T-helper 22 cell (primary cell): ENCODE data around the gene PGM2.

Source experiments
- DNase-seq: peaks from one replicate; pipeline ENCODE4 v3.0.0-alpha.2; 2020; ENCODE audit warnings: low read depth

Gene PGM2

GRCh38 chr4:37902738-37903693 lies 76.5 kb downstream of the PGM2 start:
- no peak for DNase-seq

- no peak for DNase-seq
These were observed 77.4 kb downstream of the PGM2 start for GRCh38 chr4:37903901-37904300.

DNA sequence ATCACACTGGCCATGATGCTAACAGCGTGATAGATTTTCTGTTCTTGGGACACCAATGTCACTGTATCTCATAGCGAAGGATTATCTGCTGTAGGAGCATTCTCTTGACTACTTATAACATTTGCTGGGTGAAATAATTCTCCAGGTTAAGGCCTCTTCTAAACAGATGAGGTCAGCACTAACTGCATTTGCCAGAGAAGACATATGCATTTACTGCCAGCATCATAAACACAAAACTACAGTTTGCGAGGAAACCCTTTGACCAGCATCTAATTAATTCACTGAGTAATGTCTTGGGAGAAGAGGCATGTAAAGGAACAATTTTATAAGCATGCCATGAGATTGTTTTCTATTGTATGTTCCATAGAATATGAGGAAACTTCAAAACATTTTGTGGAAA lies 78.3 kb downstream of the PGM2 start:
- no peak for DNase-seq

DNA sequence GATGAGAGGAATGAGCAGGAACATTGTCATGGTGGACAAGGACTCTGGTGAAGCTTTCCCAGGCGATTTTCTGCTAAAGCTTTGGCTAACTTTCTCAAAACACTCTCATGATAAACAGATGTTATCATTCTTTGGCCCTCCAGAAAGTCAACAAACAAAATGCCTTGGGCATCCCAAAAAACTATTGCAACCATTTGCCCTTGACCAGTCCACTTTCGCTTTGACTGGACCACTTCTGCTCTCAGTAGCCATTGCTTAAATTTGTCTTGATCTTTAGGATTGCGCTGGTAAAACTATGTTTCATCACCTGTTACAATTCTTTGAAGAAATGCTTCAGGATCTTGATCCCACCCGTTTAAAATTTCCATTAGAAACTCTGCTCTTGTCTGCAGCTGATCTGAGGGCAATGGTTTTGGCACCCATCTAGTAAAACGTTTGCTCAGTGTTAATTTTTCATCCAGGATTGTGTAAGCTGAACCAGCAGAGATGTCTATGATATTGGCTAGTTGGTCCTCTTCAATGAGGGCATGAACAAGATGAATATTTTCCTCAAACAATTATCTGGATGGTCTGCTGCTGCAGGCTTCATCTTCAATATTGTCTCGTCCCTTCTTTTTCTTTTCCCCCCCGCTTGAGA lies 79.2 kb downstream of the PGM2 start:
- DNase-seq: no peak

DNA sequence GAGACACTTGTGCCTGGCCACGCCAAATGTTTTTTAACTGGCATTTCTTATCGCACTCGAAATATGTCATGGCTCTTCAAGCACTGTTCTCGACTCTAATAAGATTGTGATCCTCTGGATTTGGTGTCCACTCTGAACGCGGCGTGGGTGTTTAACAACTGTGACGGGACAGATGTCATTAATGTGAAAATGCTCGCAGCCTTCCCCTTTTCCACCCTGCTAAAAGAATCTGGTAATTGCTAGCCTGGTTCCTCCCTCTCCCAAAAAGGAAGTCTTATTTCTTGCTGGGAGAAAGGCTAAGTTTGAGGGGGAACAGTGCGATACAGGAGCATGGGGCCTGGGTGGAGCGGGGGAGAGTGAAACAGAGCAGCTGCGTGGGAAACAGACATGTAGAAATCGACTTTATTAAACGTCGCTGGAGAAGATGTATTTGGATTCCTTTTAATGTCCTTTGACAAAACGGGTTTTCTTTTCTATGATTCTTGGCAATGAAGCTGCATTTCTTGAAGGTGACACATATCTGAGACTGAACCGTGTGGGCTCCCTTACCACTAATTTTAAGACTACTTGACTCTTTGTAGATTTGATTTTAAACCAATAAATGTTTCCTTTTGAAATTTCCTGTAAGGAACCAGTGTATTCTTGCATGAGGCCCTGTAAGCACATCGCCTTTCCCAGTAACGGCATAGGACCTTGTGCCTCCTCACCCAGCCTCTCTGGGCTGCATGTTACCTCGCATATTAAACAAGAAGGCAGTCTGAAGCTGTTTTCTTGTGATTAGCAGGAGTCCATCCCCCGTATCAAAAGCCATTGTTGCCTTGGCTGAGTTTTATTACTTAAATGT lies 82.2 kb downstream of the PGM2 start:
- DNase-seq: no peak

DNA sequence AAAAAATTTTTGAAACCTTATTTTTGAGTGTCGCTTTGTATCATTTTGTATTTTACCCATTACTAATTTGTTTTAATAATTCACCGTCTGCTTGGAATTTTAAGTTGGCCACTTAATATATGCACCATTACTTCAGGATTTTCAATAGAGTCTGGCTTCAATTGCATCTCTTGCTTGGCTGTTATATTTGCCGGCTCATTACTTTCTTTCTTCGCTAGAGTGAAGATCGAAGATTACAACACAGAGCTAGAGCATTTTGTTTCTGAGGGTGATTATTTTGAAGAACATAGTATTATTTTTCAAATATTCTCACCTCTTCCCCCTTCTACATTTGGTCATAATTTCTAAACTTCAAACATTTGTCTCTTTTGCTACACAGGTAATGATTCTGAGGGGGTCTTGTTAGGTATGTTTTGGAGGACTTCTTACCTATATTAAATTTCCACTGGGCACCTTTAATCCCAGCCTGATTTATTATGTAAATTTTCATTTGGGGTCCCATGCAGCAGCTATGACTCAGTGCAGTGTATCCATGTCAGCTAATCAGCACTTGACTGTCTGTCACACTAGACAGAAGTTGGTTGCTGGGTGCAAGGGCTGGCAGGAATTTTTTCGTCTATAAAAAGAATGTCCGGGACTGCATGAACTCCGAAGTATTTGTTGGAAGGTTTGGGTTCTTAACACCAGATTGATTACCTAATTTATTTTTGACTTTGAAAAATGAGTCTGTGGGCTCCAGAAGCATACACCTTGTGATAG lies 83.0 kb downstream of the PGM2 start:
- no peak for DNase-seq

GRCh38 chr4:37910091-37910486 lies 83.6 kb downstream of the PGM2 start:
- DNase-seq: no peak
